B cell (primary cell): Measurements from ENCODE around the gene ATP9A. TPM values are rescaled to one million over a fixed set of nuclear protein-coding genes. Genes with fewer than 3 reads are reported as not detected.
A peak's percentile ranks its signal among the peaks of the same experiment; 100 is the strongest.

Experiments used
- ATAC-seq: fragments of 200-7000 bp; cut with Tn5 transposase; one replicate; pipeline ENCODE4 v1.10.0; 2021; ENCODE audit warnings: low read depth, mild to moderate bottlenecking, moderate number of reproducible peaks, moderate library complexity
- CTCF ChIA-PET: fragments of 350-600 bp; sonication (Branson Sonifier 250); formaldehyde crosslinking; loops from one replicate; lab custom pipeline; 2021; ENCODE audit warnings: antibody characterized with exemption, inconsistent platforms; lab: Charles Lee
- POLR2A ChIA-PET: fragments of 350-600 bp; sonication (Branson Sonifier 250); formaldehyde crosslinking; loops from one replicate; lab custom pipeline; 2021; ENCODE audit warnings: antibody characterized with exemption; lab: Charles Lee
- DNase-seq: peaks from one replicate; pipeline ENCODE4 v3.0.0; 2013
- H2AFZ ChIP-seq: 2 replicates; pipeline ENCODE4 v1.6.1; 2012; ENCODE audit warnings: mild to moderate bottlenecking, low read depth, low read length; ENCODE audit not compliant: insufficient read depth, poor library complexity, severe bottlenecking
- H3K27ac ChIP-seq, 2 donors: 1 replicate in 1 of 2; 2 replicates in 1 of 2; pipeline ENCODE4 v1.5.1; 2012 to 2013; ENCODE audit warnings: low read length in 2 of 2, mild to moderate bottlenecking in 2 of 2, moderate library complexity in 1 of 2
- H3K27me3 ChIP-seq, 4 experiments: fragments of 200-600 bp in 1 of 4; sonication (generic) in 1 of 4; replicated peaks in 1 of 4; 1 replicate in 2 of 4; 2 replicates in 2 of 4; pipeline versions ENCODE4 v1.6.1 to v1.7.0; 2013 to 2016; ENCODE audit warnings: low read length in 3 of 4, mild to moderate bottlenecking in 2 of 4, mixed read lengths in 1 of 4, moderate library complexity in 1 of 4; ENCODE audit not compliant: insufficient read depth in 4 of 4, control insufficient read depth in 3 of 4; ENCODE audit errors: control extremely low read depth in 1 of 4
- H3K36me3 ChIP-seq, 2 experiments: replicated peaks in 1 of 2; 1 replicate in 1 of 2; 2 replicates in 1 of 2; pipeline versions ENCODE4 v1.6.1 to v1.7.1; 2013; ENCODE audit warnings: low read length in 1 of 2; ENCODE audit not compliant: insufficient read depth in 2 of 2, control insufficient read depth in 1 of 2; ENCODE audit errors: control extremely low read depth in 1 of 2, extremely low read depth in 1 of 2
- H3K4me1 ChIP-seq, 2 donors: fragments of 200-600 bp in 1 of 2; sonication (generic) in 1 of 2; 1 replicate in 1 of 2; 2 replicates in 1 of 2; pipeline versions ENCODE4 v1.5.1 to v1.6.1; 2013 to 2017; ENCODE audit warnings: low read length in 2 of 2; ENCODE audit not compliant: control insufficient read depth in 2 of 2, insufficient read depth in 2 of 2
- H3K4me2 ChIP-seq: replicated peaks from 2 replicates; pipeline ENCODE3; 2012; ENCODE audit warnings: mild to moderate bottlenecking, low read depth, low read length; ENCODE audit not compliant: poor library complexity, severe bottlenecking
- H3K4me3 ChIP-seq, 5 experiments: fragments of 200-600 bp in 1 of 5; sonication (generic) in 1 of 5; 1 replicate in 3 of 5; 2 replicates in 2 of 5; pipeline versions ENCODE4 v1.5.1 to v1.7.0; 2011 to 2016; ENCODE audit warnings: low read length in 4 of 5, mild to moderate bottlenecking in 4 of 5, low read depth in 2 of 5, control low read depth in 1 of 5, moderate library complexity in 1 of 5; ENCODE audit not compliant: insufficient read depth in 1 of 5; ENCODE audit errors: control extremely low read depth in 1 of 5, extremely low read depth in 1 of 5
- H3K79me2 ChIP-seq: fragments of 200-600 bp; sonication (generic); one replicate; pipeline ENCODE4 v1.6.0; 2016; ENCODE audit warnings: low read length; ENCODE audit not compliant: control insufficient read depth, insufficient read depth
- H3K9ac ChIP-seq: fragments of 200-600 bp; sonication (generic); 2 replicates; pipeline ENCODE4 v1.6.1; 2017; ENCODE audit warnings: mild to moderate bottlenecking, low read length, moderate library complexity
- H3K9me3 ChIP-seq, 3 donors: one replicate each; pipeline versions ENCODE4 v1.6.1 to v1.7.1; 2013; ENCODE audit warnings: low read length in 2 of 3; ENCODE audit not compliant: control insufficient read depth in 2 of 3, insufficient read depth in 1 of 3; ENCODE audit errors: control extremely low read depth in 1 of 3
- H4K20me1 ChIP-seq: 2 replicates; pipeline ENCODE4 v1.6.0; 2012; ENCODE audit warnings: mild to moderate bottlenecking, low read length; ENCODE audit not compliant: insufficient read depth, control insufficient read depth, poor library complexity, severe bottlenecking
- H3K27ac Mint-ChIP-seq: one replicate; pipeline ENCODE4 v1.8.0; 2021; ENCODE audit warnings: mixed read lengths
- H3K27me3 Mint-ChIP-seq: one replicate; pipeline ENCODE4 v1.8.0; 2021; ENCODE audit warnings: mixed read lengths
- H3K4me1 Mint-ChIP-seq: one replicate; pipeline ENCODE4 v1.8.0; 2021; ENCODE audit warnings: mixed read lengths
- H3K4me3 Mint-ChIP-seq: one replicate; pipeline ENCODE4 v1.8.0; 2021; ENCODE audit warnings: mixed read lengths
- H3K9me3 Mint-ChIP-seq: one replicate; pipeline ENCODE4 v1.8.0; 2022; ENCODE audit warnings: mixed read lengths; ENCODE audit not compliant: insufficient read depth
- EZH2 ChIP-seq: IDR thresholded peaks from 2 replicates; pipeline ENCODE4 v1.6.1; 2012; ENCODE audit warnings: borderline replicate concordance, low read depth, mild to moderate bottlenecking, moderate library complexity, low read length; ENCODE audit not compliant: insufficient read depth, poor library complexity, severe bottlenecking
- WGBS: methylation state at CpG from one replicate; pipeline ENCODE4 v1.1.5; 2013; ENCODE audit warnings: missing lambda C conversion rate; ENCODE audit not compliant: insufficient coverage; 5-methylcytosine and 5-hydroxymethylcytosine counted together
- intact Hi-C: fragments of 100-400 bp; cut with micrococcal nuclease; formaldehyde crosslinking; loops from one replicate; pipeline ENCODE4 v1.10.0; 2022
- polyA plus RNA-seq: library from polyadenylated mRNA; depleted of rRNA; stranded (reverse); fragments of >200 nt; gene quantifications from 2 replicates; pipeline ENCODE4 v1.2.3, GENCODE V29; 2012
- total RNA-seq, 2 donors: library from RNA; stranded (reverse); fragments of 120-200 nt in 1 of 2; gene quantifications; 1 replicate in 1 of 2; 2 replicates in 1 of 2; pipeline versions ENCODE4 v1.2.3 to v1.2.4, GENCODE V29; 2013 to 2022
- TF ChIP-seq, protein P1 (sequence below): fragments of 200-600 bp; IDR thresholded peaks from one replicate; pipeline ENCODE4 v1.8.0; 2022; ENCODE audit warnings: antibody characterized with exemption, mild to moderate bottlenecking

The ATP9A gene
- total and polyA plus RNA-seq, 2 donors (not counting 1 experiment from before 2014, with no cell fraction given): 0.13 to 0.22 TPM

DNA sequence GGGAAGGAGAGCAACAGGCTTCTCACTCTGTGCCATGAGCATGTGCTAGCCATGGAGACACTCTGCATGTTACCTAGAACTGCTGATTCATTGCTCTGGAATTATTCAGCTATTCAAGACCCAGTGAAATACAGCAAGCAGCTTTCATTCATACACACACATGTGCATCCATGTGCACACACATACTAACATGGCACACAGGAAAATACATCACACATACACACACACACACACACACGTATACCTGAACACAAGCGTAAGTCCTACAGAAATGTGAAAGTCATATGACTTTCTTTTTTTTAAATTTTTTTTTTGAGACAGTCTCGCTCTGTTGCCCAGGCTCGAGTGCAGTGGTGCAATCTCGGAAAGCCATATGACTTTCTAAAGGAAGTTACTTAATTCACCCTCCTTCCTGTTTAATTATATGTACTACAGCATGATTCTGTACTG is 117.5 kb downstream of the ATP9A start:
- H3K9me3 ChIP-seq: no peaks in the 10 kb centered on the region
- H3K79me2 ChIP-seq: no peaks in the 10 kb centered on the region
- H3K27me3 Mint-ChIP-seq: no peaks in the 10 kb centered on the region
- H3K36me3 ChIP-seq: no peaks in the 10 kb centered on the region
- H3K4me3 Mint-ChIP-seq: peak overlapping the region; percentile 71
- DNase-seq (peak; percentile 68), ATAC-seq (peak; percentile 74)
- ChIA-PET POLR2A (no interaction called here), CTCF (interaction anchor here (1.3 kb wide), 1 partner anchor 11 kb away, joined by 3 read pairs; no protein-coding TSS in a partner anchor)
- H3K9me3 Mint-ChIP-seq: no peaks in the 10 kb centered on the region
- H3K27me3 ChIP-seq: no peaks in the 10 kb centered on the region
- WGBS: no CpG with 5 or more reads among the region's 5 CpGs
- H3K4me1 ChIP-seq: peaks cover 4 to 10% of the 10 kb centered on the region in 2 donors
- peak overlapping the region; percentile 76 for H3K27ac Mint-ChIP-seq
- no peaks in the 10 kb centered on the region for H4K20me1 ChIP-seq
- H3K4me2 ChIP-seq: peak overlapping the region; percentile 65
- H2AFZ ChIP-seq: no peak overlapping the region
- no peak overlapping the region for H3K27ac ChIP-seq
- intact Hi-C loops: no loop called here
- H3K9ac ChIP-seq: no peak overlapping the region
- H3K4me1 Mint-ChIP-seq: peaks cover 22% of the 10 kb centered on the region
- TF ChIP-seq, protein P1, sequence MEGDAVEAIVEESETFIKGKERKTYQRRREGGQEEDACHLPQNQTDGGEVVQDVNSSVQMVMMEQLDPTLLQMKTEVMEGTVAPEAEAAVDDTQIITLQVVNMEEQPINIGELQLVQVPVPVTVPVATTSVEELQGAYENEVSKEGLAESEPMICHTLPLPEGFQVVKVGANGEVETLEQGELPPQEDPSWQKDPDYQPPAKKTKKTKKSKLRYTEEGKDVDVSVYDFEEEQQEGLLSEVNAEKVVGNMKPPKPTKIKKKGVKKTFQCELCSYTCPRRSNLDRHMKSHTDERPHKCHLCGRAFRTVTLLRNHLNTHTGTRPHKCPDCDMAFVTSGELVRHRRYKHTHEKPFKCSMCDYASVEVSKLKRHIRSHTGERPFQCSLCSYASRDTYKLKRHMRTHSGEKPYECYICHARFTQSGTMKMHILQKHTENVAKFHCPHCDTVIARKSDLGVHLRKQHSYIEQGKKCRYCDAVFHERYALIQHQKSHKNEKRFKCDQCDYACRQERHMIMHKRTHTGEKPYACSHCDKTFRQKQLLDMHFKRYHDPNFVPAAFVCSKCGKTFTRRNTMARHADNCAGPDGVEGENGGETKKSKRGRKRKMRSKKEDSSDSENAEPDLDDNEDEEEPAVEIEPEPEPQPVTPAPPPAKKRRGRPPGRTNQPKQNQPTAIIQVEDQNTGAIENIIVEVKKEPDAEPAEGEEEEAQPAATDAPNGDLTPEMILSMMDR: no peak
- TF ChIP-seq EZH2: no peak
- H3K4me3 ChIP-seq: no peak overlapping the region

DNA sequence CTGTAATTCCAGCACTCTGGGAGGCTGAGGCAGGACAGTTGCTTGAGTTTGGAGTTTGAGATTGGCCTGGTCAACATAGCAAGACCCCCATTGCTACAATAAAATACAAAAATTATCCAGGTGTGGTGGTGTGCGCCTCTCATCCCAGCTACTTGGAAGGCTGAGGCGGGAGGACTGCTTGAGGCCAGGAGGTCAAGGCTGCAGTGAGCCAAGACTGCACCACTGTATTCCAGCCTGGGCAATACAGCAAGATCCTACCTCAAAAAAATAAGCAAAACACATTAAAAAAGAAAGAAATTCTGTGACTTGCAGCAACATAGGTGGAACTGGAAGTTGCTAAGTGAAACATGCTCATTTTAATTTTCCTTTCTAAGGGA is 119.6 kb downstream of the ATP9A start:
- POLR2A ChIA-PET: no interaction called here
- peaks cover 22% of the 10 kb centered on the region for H3K4me1 Mint-ChIP-seq
- peaks cover 4 to 10% of the 10 kb centered on the region in 2 donors for H3K4me1 ChIP-seq
- no peaks in the 10 kb centered on the region for H3K79me2 ChIP-seq
- H3K36me3 ChIP-seq: no peaks in the 10 kb centered on the region
- no peak for DNase-seq
- no peaks in the 10 kb centered on the region for H3K9me3 Mint-ChIP-seq
- intact Hi-C loops: no loop called here
- H3K4me2 ChIP-seq: no peak overlapping the region
- CTCF ChIA-PET: no interaction called here
- H3K27me3 Mint-ChIP-seq: no peaks in the 10 kb centered on the region
- H3K27ac ChIP-seq: no peak overlapping the region
- no peak for ATAC-seq
- H2AFZ ChIP-seq: no peak overlapping the region
- no peak overlapping the region for H3K4me3 ChIP-seq
- no peaks in the 10 kb centered on the region for H4K20me1 ChIP-seq
- TF ChIP-seq, protein P1: no peak
- TF ChIP-seq EZH2: no peak
- H3K4me3 Mint-ChIP-seq: no peak overlapping the region
- H3K27ac Mint-ChIP-seq: no peak overlapping the region
- H3K9ac ChIP-seq: no peak overlapping the region
- H3K27me3 ChIP-seq: no peaks in the 10 kb centered on the region
- WGBS: no CpG with 5 or more reads among the region's 2 CpGs
- H3K9me3 ChIP-seq: no peaks in the 10 kb centered on the region
